Lower leg skin (tissue), 3 donors: ENCODE data around the gene TBC1D23.

Experiments
- POLR2A ChIP-seq, 2 donors: fragments of 450-650 bp; IDR thresholded peaks; one replicate each; pipeline ENCODE4 v1.6.1; 2016 to 2017; ENCODE audit warnings: antibody characterized with exemption in 2 of 2, mild to moderate bottlenecking in 1 of 2, moderate library complexity in 1 of 2
- TF ChIP-seq, protein P1 (sequence below), 3 donors: fragments of 450-650 bp; IDR thresholded peaks; one replicate each; pipeline ENCODE4 v1.5.1; 2016; ENCODE audit warnings: antibody characterized with exemption in 3 of 3, mild to moderate bottlenecking in 3 of 3, moderate library complexity in 2 of 3

DNA sequence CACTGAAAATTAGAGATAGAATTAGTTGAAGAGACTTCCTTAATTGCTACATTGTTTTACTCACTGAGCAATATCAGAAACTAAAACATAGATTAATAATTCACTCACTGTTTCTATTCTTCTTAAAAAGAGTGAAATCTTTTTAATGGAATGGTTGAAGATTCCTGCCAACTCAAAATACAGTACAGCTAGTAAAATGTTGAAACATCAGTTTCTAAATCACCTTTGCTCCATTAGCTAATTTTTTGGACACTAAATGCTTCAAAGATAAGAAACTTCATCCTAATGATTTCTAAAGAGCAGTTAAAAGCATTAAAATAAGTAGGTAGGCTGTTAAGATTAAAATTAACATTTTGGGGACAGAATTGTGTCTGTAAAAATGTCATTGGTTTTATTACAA, 63.3 kb downstream of the TBC1D23 start:
- TF ChIP-seq POLR2A (IDR thresholded peaks at IDR 0.05), result no peak
- TF ChIP-seq, protein P1, sequence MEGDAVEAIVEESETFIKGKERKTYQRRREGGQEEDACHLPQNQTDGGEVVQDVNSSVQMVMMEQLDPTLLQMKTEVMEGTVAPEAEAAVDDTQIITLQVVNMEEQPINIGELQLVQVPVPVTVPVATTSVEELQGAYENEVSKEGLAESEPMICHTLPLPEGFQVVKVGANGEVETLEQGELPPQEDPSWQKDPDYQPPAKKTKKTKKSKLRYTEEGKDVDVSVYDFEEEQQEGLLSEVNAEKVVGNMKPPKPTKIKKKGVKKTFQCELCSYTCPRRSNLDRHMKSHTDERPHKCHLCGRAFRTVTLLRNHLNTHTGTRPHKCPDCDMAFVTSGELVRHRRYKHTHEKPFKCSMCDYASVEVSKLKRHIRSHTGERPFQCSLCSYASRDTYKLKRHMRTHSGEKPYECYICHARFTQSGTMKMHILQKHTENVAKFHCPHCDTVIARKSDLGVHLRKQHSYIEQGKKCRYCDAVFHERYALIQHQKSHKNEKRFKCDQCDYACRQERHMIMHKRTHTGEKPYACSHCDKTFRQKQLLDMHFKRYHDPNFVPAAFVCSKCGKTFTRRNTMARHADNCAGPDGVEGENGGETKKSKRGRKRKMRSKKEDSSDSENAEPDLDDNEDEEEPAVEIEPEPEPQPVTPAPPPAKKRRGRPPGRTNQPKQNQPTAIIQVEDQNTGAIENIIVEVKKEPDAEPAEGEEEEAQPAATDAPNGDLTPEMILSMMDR (IDR thresholded peaks at IDR 0.05), result no peak
